Stimulated activated CD8-positive, alpha-beta memory T cell treated with anti-CD3 and anti-CD28 coated beads, Interleukin-15, amount 100 ng/mL, for 1 hour (primary cell): ENCODE results near the gene ZNF664.
"Not testable (repeated sequence)": the region's sequence is repeated elsewhere in the genome, so short reads cannot be mapped to it uniquely, and the experiment has no call there.

Source experiments
- DNase-seq: peaks from one replicate; pipeline ENCODE4 v3.0.0-alpha.2; 2020; ENCODE audit warnings: low read depth

The ZNF664 gene

DNA sequence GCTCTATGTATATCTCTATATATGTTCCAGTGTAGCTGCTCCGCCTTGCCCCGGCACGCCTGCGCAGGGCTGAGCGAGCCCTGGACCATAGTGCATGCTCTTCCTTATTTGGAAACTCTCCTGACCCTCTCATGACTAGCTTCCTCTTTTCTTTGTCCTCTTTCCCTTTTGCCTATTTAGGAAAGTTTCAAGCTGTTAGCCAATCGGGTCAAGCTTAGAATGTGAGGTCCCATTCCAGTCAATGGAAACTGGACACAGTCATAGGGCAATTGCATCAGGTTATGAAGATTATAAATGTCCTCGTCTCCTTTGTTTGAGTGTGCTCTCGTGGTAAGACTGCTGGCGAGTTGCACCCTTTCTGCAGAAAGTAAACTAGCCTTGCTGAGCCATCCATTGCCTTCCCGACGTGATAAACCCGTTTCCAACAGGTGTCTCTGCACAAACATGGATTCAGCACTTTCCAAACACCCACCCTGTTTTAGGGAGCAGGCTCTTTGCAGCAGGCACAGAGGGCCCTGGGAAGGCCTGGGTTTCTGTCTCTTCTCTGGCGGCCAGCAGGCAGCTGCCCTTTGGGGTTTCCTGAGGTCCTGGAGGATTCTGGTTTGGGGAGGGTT is 31.3 kb upstream of the ZNF664 start:
- DNase-seq: no peak

DNA sequence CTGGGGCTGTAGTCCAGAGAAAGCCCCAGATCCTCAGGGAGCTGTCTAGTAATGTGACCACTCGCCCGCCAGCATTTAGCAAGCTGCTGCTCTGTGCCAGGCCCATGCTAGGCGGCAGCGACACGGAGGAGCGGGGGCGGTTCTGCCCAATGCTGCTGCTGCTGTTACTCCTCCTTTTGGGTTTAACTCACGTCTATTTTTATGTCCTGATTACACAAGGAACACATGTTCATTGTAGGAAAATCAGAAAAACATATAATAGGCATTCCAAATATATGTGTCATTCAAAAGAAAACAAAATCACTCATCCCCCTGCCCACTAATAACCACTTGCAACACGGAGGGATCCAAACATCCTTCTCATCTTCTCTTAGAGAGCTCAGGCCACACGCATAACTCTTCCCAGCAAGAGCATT is 30.8 kb upstream of the ZNF664 start:
- DNase-seq: no peak

DNA sequence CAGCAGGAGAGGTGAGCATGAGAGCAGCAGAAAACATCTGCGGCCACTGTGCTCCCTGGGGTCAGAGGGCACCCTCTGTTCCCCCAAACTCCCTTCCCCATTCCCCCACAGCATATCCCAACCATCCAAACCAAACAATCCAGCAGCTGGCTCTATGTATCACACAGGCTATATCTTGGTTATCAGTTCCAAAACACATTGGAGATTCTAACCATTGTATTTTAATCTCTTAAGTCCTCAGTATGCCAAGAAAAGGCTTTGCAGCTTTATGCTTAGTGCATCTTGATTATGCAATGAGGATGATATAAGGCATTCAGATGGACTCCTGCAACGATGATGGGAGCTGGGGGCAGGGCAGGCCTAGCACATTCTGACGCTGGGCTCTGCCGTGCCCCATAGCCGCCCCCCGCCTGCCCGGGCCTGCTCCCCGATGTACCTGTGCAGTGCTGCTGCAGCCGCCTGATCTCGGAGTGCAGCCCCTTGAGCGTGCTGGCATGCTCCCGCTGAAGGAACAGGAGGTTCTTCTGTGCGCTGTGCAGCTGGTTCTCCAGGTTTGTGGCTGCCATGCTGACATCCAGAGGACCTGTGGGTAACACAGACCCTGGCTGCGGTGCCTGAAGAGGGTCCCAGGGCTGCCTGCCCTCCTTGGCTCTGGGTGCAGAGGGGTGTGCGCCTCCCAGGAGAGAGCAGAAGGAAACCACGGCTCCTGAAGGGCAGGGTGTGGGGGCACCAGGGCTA is 29.9 kb upstream of the ZNF664 start:
- DNase-seq: no peak

DNA sequence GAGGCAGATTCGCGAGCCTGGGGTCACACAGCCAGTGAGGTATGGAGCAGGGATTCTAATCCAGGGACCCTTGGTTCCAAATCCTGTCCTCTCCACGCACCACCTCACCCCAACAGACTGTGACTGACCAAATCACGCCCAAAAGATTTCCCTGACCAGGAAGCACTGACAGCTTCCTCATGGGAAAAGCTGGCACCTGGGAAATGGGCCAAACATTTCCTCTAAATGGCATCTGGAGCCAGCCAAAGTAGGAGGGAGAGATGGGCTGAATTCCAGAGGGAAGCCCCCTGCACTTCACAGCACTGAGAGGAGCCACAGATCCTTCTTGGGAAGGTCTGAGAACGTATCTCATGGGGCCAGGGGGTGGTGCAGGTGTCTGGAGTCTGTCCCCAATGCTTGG is 29.2 kb upstream of the ZNF664 start:
- no peak for DNase-seq

DNA sequence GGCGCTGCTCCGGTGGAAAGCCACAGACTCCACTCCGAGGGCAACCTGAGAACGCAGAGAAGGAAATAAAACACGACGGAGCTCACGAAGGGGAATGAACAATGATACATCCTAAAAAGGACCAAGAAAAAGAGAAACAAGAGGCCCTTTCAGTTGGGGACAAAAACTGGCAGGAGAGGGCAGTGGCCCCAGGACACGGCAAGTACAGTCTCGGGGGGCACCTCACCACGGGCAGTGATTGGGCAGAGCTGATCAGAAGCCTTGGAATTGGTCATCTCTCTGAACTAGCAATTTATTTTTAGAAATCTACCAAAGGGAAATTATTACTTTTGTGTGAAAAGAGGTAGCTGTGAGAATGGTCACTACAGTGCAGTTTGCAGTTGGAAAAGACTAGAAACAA is 28.3 kb upstream of the ZNF664 start:
- no peak for DNase-seq

DNA sequence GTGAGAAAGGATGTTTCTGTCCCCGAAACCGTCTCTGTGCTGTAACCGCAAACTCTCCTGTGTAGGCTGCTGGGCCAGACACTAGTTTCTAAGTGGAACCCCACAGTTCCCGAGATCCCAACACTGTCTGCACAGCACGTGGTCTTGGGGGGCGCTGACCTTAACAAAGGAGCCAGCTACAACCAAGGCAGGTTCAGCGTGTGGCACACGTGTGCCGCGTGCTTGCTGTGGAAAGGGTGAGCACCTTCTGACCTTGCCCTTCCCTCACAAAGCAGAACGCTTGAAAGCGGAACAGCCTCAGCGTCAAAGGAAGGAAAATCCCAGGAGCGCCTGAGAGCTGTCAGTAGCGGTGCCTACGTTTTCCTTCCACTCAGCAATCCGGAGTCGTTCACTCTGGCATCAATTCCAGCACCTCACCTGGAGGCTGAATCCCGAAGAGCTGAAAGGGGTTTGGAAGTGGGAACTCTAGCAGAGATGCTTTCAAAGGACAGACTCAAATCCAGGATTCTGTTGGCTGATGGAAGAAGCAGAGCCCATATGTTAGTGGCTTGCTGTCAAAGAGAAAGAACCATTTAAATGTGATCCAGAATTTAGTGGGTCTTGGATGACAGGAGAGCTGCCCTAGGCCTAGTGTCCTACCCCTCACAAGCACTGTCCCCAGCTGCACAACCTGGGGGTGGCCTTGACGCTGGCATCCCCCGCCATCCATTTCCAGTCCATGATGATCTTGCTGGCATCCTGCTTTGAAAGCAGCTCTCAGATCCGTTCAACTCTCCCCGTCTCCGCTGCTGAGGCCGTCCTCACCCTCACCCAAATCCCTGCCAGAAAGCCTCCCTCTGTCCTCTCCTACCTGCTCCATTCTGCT is 27.5 kb upstream of the ZNF664 start:
- DNase-seq: no peak

DNA sequence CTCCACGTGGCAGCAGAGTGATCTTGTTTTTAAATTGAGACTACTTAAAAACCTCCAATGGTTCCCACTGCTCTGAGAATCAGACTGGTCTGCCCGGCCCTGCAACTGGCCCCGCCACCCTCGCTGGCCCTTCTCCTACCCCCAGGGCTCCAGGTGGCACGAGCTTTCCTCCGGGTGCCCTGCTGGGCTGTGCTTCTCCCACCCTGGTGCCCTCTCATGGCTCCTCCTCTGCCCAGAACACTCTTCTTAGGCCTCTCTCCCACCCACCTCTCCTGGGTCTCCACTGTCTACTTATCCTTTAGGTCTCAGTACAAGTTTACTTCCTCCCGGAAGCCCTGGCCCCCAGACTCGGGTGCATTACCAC is 26.9 kb upstream of the ZNF664 start:
- DNase-seq: no peak

DNA sequence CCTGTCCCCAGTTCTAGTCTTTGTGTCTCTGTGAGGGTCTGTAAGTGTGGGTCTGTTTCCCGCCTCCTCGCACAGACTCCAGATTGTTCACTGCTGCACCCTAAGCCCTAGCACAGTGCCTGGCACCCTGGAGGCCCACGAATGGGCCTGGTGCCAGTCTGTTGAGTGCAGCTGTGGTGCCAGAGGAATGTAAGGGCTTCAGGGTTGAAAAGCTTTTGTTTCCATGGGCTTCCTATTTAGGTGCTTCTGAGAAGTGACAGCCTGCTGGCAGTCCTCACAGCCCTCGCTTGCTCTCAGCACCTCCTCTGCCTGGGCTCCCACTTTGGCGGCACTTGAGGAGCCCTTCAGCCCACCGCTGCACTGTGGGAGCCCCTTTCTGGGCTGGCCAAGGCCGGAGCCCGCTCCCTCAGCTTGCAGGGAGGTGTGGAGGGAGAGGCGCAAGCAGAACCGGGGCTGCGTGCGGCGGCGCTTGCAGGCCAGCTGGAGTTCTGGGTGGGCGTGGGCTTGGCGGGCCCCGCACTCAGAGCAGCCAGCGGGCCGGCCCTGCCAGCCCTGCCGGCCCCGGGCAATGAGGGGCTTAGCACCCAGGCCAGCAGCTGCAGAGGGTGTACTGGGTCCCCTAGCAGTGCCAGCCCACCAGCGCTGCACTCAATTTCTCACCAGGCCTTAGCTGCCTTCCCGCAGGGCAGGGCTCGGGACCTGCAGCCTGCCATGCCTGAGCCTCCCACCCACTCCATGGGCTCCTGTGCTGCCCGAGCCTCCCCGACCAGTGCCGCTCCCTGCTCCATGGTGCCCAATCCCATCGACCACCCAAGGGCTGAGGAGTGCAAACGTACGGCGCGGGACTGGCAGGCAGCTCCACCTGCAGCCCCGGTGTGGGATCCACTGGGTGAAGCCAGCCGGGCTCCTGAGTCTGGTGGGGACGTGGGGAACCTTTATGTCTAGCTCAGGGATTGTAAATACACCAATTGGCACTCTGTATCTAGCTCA is 26.2 kb upstream of the ZNF664 start:
- not testable (repeated sequence) for DNase-seq

DNA sequence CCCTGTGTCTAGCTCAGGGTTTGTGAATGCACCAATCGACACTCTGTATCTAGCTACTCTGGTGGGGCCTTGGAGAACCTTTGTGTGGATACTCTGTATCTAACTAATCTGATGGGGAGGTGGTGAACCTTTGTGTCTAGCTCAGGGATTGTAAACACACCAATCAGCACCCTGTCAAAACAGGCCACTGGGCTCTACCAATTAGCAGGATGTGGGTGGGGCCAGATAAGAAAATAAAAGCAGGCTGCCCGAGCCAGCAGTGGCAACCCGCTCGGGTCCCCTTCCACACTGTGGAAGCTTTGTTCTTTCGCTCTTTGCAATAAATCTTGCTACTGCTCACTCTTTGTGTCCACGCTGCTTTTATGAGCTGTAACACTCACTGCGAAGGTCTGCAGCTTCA is 25.5 kb upstream of the ZNF664 start:
- not testable (repeated sequence) for DNase-seq

DNA sequence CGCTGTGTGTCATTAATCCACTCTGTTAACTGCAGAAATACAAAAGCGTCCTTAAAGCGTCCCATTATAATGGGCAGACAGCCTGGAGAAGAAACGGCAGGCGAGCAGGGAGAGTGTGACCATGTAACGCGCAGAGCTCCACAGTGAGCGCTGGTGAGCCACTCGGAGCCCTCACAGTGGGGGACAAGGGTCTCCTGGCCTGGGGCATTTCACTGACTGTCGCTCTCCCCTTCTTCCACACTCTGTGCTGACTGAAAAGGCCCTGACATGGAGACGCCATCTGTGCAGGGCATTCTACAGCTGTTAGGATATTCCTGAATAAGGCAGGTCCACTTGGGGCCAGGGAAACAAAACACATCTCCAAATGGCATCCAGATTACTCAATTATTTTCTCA is 24.6 kb upstream of the ZNF664 start:
- no peak for DNase-seq

DNA sequence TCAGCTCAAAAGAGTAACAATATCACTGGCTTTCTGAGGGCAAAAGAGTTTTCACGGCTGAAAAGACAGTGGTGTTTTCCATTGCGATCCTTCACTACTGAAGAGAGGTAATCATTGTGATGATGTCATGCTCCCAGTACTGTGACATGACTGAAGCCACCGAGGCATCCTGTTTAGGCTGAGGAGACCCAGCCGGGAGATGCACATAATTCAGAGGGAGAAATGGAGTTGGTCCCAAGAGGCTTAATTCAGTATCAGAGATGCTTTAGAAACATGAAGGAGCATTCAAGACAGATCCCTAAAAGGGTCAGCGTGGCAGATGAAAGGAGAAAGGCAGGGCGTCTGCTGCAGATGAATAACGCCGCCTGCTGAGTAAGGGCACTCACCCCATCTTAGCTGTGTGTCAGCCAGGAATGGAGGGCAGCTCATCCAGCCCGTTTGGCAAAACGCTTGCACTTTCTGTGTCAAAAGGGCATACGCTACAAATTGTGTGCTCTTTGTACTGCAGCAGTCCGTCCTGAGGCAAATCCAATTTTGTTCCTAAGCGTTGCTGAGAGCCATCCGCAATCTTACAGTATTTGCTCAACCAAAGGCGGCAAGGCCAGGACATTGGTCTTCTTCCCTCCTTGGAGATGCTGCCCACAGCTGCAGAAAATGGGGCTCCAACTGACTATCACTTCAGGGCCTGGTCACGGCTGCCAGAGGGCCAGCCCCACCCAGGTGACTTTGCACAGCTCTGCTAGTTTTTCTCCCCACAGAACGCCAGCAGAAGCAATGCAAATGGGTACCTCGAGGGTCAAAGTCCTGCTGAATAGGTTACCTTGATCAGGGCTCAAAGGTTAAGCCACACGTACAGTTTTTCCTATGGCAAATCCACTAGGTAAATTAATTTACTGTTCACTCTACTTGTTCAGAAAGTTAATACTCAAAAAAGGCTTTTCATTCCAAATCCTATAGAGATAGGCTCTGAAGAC is 23.9 kb upstream of the ZNF664 start:
- DNase-seq: no peak

DNA sequence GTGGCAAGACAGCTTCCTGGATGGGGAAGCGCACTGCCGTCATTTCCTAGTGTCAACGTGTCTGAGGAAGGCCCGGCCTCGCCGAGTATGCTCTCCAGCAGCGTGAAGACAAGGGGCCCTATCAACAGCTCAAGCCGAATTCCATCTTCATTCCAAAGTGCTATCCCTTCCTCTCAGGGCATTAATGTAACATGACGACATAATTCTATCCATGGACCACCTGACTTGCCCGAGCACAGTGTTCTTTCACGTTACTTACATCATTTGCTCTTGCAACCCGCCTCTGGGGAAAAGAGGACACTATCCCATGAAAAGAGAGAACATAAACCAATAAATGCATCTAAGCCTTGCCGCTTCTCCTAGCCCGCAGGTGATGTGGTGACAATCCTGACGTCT is 23.2 kb upstream of the ZNF664 start:
- DNase-seq: no peak

DNA sequence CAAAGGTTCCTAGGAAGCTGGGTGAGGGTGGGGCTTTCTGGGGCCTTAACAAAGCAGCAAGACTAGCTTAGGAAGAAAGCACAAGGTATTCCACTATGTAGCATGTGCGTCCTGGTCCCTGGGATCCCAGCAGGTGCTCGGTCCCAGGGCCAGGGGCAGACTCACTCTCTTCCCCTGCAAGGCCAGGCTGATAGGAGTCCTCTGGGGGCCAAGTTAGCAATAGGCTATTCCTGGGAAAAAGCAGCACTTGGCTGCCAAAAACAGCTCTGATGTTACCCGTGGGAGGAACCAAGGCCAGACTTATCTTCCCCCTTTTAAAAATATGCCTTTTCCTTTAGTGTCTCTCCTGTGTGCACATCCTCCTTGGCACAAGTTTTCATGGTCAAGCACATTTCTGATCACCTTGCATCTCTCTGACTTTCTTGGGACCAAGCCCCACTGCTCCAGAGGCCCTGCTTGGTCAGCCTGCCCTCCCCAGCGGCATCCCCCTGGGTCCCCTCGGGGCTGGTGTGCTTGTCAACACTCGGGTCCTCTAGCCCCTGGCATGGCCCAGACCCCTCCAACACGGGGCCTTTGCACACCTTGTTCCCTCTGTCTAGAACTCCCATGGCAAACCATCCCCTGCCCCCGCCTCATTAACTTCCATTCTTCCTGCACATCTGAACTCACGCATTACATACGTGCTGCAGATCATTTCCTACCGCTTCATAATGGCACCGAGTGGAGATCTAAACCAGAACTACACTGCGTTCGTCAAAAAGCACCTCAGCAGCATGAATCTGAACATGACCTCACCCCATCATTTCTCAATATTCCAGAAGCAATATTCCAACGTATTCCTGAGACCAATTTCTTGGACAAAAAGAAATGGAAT is 22.3 kb upstream of the ZNF664 start:
- DNase-seq: no peak

DNA sequence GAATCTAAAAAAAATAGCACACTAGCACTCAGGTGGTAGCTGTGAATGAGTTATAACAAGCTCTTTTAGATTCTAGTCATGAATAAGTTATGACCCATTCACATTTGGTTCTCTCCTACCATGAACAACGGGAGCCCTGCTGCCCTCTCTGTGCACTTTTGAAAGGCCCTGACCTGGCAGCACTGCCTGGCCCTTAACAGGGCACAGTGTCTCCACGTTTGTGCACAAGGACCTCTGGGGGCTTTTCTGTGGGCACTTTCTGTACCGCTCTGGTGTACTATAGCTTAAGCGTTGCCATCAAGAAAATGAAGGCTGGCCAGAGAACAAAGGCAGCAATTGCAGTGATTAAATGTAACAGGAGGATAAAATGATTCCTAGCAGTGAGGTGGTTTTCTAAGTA is 21.5 kb upstream of the ZNF664 start:
- no peak for DNase-seq

DNA sequence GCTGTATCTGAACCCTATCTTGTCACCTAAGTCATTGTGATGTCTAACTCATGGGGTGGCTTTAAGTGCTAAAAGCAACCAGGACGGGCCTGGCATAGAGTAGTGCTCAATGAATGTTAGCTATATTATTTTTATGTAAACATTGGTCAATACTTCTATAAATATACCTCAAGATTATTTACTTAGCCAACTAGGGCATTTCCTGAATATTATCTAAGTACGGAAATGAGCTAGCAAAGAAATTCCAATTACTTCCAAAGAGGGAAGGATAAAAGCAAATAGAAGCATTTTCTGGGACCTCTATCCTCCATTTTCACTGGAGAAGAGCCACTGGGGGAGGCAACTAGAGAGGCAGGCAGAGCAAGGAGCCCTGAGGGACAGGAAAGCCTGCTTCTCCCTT is 21.0 kb upstream of the ZNF664 start:
- no peak for DNase-seq

DNA sequence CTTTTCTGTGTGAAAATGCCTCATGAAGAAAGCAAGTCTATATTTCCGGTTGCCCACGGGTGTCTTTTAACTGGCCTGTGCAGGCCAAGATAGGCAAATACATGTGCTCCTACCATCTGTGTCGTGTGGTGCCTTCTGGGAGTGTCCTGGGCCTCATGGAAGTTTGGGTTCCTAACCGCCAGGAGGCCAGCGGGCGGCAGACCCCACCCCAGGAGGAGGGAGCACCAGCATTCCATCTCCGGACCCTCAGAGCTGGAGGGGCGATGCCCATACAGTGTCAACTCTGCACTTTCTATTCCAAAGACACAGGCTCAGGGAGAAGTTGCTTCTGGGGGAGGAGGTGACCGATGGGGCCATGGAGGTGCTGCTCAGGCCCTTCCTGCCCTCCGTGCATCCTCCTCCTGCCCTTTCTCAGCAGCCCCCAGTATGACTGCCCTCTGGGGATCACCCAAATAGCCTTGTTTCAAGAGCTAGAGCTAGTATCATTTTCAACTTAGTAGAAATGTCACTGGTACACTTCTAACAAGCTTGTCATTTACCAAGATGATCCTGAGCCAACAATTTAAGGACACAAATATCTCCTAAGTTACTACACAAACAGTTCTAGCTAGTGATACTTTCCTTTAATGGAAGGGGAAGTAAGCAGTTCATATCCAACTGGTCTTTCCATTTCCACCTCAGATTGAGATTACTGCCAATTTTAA is 18.2 kb upstream of the ZNF664 start:
- no peak for DNase-seq

DNA sequence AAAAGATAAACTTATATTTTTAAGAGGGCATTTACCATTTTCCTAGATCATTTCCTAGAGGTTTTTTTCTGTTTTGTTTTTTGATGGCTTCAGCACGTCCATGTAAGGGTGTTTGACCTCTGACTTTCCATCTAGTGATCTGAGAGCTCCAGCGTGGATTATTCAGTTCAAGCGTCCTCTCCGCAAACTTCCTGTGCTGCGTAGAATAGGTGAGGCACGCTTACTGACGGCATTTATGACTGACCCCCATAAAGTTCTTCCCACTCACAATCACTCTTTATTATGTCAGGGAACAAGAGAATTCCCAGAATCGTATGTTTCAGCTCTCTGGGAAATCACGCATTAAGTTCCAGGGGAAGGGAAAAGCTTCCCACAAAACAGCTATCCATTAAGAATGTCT is 16.8 kb upstream of the ZNF664 start:
- DNase-seq: no peak

DNA sequence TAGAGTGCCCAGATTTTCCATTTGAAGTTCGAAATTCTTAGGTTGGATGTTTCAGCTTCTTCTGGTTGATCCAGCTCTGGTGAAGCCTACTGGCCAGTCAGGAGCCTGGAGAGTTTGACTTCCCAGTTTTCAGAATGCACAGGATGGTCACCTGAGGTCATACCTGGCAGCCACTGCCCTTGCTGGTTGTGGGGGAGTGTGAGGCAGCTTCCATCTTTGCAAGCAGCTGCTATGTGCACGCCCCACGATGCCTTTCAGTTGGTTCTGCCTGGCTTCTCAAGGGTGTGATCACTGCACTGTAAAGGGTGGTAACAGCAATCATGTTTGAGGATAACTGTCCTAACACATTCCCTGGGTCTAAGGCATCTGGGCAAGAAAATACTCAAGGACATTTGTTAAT is 15.8 kb upstream of the ZNF664 start:
- DNase-seq: no peak

DNA sequence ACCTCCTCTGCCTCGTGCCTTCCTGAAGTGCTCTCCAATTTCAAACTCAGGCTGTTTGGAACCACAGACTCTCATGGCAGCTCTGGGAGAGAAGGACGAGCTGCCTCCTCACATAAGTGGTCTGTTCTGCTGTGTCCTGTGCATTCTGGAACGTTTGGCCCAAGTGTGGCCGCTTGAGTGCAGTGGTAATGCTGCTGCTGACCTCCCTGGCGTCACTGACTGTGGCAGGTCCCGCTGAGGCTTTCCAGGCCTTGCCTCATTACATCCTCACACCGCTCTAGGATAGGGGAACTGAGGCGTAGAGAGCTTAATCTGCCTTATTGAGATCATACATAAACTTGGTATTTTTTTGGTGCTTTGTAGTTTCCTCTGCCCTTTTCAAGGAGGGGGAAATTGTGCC is 14.6 kb upstream of the ZNF664 start:
- no peak for DNase-seq
